OCI-M1 (cell line): ENCODE results near the gene ZNF423.
A peak's percentile ranks its signal among the peaks of the same experiment; 100 is the strongest.
"Not testable (repeated sequence)": the region's sequence is repeated elsewhere in the genome, so short reads cannot be mapped to it uniquely, and the experiment has no call there.

Experiments
- DNase-seq: peaks from one replicate; lab custom pipeline; 2025; lab: John Stamatoyannopoulos, UW

ZNF423 gene

GRCh38 chr16:49581630-49582298, 274.1 kb downstream of the ZNF423 start:
- DNase-seq, result no peak

- DNase-seq, result no peak
Observed at GRCh38 chr16:49580751-49581303, 275.1 kb downstream of the ZNF423 start.

- no peak for DNase-seq
Observed at GRCh38 chr16:49578435-49579024, 277.4 kb downstream of the ZNF423 start.

- no peak for DNase-seq
Observed at GRCh38 chr16:49578018-49578417, 277.9 kb downstream of the ZNF423 start.

GRCh38 chr16:49576941-49577340, 279.0 kb downstream of the ZNF423 start:
- DNase-seq, result no peak

GRCh38 chr16:49576173-49576494, 279.8 kb downstream of the ZNF423 start:
- DNase-seq, result no peak

- no peak for DNase-seq
Observed at GRCh38 chr16:49575346-49576172, 280.4 kb downstream of the ZNF423 start.

GRCh38 chr16:49574826-49575225, 281.1 kb downstream of the ZNF423 start:
- DNase-seq, result no peak

- no peak for DNase-seq
Observed at GRCh38 chr16:49567950-49568349, 288.0 kb downstream of the ZNF423 start.

- no peak for DNase-seq
Observed at GRCh38 chr16:49566432-49566831, 289.5 kb downstream of the ZNF423 start.

GRCh38 chr16:49564496-49565229, 291.2 kb downstream of the ZNF423 start:
- DNase-seq, result no peak

GRCh38 chr16:49563666-49564065, 292.2 kb downstream of the ZNF423 start:
- no peak for DNase-seq

GRCh38 chr16:49562894-49563293, 293.0 kb downstream of the ZNF423 start:
- not testable (repeated sequence) for DNase-seq

- DNase-seq, result no peak
Observed at GRCh38 chr16:49562228-49562627, 293.7 kb downstream of the ZNF423 start.

- no peak for DNase-seq
Observed at GRCh38 chr16:49560004-49560830, 295.7 kb downstream of the ZNF423 start.

GRCh38 chr16:49559242-49559641, 296.7 kb downstream of the ZNF423 start:
- no peak for DNase-seq

- no peak for DNase-seq
Observed at GRCh38 chr16:49558451-49558850, 297.5 kb downstream of the ZNF423 start.

- peak; percentile 7 for DNase-seq
Observed at GRCh38 chr16:49556606-49557446, 299.1 kb downstream of the ZNF423 start.

- DNase-seq, result no peak
Observed at GRCh38 chr16:49556249-49556605, 299.7 kb downstream of the ZNF423 start.

GRCh38 chr16:49554681-49555080, 301.2 kb downstream of the ZNF423 start:
- no peak for DNase-seq
